Brain microvascular endothelial cell (primary cell): ENCODE measurements around the gene PAK5.

Experiments
- DNase-seq: peaks from one replicate; pipeline ENCODE4 v3.0.0-alpha.2; 2020
- H3K27ac ChIP-seq: fragments of 250-450 bp; sonication (Bioruptor Pico); 2 replicates; pipeline ENCODE4 v1.5.1; 2020; ENCODE audit warnings: mild to moderate bottlenecking, moderate library complexity
- H3K27me3 ChIP-seq: fragments of 250-450 bp; sonication (Bioruptor Pico); replicated peaks from 2 replicates; pipeline ENCODE4 v1.5.1; 2020; ENCODE audit warnings: mild to moderate bottlenecking
- H3K36me3 ChIP-seq: fragments of 250-450 bp; sonication (Bioruptor Pico); replicated peaks from 2 replicates; pipeline ENCODE4 v1.5.1; 2020; ENCODE audit warnings: mild to moderate bottlenecking
- H3K4me3 ChIP-seq: 2 replicates; pipeline ENCODE4 v1.5.1; 2011; ENCODE audit warnings: low read depth, mild to moderate bottlenecking, control low read depth, low read length, moderate library complexity
- in situ Hi-C: cut with HindIII; loops from 2 replicates; pipeline ENCODE4 v1.10.0; 2017; ENCODE audit warnings: low sequenced_read_pairs, low pct_ligation_motif_present
- TF ChIP-seq, protein P1 (sequence below): IDR thresholded peaks from 2 replicates; pipeline ENCODE4 v1.5.1; 2011; ENCODE audit warnings: low read depth, mild to moderate bottlenecking, moderate library complexity, low read length, control low read depth, inconsistent platforms; ENCODE audit errors: missing control alignments

PAK5 gene

GRCh38 chr20:9610665-9611064, 228.2 kb downstream of the PAK5 start:
- in situ Hi-C loops = loop anchor here (25.0 kb wide), 1 partner anchor 198 kb away; no protein-coding TSS in a partner anchor
- no peak overlapping the region for H3K4me3 ChIP-seq
- DNase-seq = no peak
- H3K27me3 ChIP-seq = no peaks in the 10 kb centered on the region
- TF ChIP-seq, protein P1, sequence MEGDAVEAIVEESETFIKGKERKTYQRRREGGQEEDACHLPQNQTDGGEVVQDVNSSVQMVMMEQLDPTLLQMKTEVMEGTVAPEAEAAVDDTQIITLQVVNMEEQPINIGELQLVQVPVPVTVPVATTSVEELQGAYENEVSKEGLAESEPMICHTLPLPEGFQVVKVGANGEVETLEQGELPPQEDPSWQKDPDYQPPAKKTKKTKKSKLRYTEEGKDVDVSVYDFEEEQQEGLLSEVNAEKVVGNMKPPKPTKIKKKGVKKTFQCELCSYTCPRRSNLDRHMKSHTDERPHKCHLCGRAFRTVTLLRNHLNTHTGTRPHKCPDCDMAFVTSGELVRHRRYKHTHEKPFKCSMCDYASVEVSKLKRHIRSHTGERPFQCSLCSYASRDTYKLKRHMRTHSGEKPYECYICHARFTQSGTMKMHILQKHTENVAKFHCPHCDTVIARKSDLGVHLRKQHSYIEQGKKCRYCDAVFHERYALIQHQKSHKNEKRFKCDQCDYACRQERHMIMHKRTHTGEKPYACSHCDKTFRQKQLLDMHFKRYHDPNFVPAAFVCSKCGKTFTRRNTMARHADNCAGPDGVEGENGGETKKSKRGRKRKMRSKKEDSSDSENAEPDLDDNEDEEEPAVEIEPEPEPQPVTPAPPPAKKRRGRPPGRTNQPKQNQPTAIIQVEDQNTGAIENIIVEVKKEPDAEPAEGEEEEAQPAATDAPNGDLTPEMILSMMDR = no peak
- H3K27ac ChIP-seq = no peak overlapping the region
- H3K36me3 ChIP-seq = no peaks in the 10 kb centered on the region

- Histone ChIP-seq H3K27me3 (no peaks in the 10 kb centered on the region), H3K4me3 (no peak overlapping the region), H3K27ac (no peak overlapping the region), H3K36me3 (no peaks in the 10 kb centered on the region)
- in situ Hi-C loops = loop anchor here (25.0 kb wide), 1 partner anchor 198 kb away; no protein-coding TSS in a partner anchor
- TF ChIP-seq, protein P1 = peak; percentile 59
- DNase-seq = peak; percentile 70
These were observed 228.9 kb downstream of the PAK5 start for GRCh38 chr20:9609887-9610502.

- H3K36me3 ChIP-seq = no peaks in the 10 kb centered on the region
- H3K27me3 ChIP-seq = no peaks in the 10 kb centered on the region
- no peak overlapping the region for H3K27ac ChIP-seq
- TF ChIP-seq, protein P1 = no peak
- H3K4me3 ChIP-seq = no peak overlapping the region
- no peak for DNase-seq
- in situ Hi-C loops = loop anchor here (25.0 kb wide), 1 partner anchor 196 kb away; no protein-coding TSS in a partner anchor
These were observed 230.1 kb downstream of the PAK5 start for GRCh38 chr20:9608639-9609340.

GRCh38 chr20:9602847-9603183, 236.1 kb downstream of the PAK5 start:
- TF ChIP-seq, protein P1 = no peak
- Histone ChIP-seq H3K27me3 (no peaks in the 10 kb centered on the region), H3K27ac (no peak overlapping the region), H3K4me3 (no peak overlapping the region), H3K36me3 (no peaks in the 10 kb centered on the region)
- DNase-seq = no peak
- in situ Hi-C loops = loop anchor here (25.0 kb wide), 1 partner anchor 191 kb away; no protein-coding TSS in a partner anchor

DNA sequence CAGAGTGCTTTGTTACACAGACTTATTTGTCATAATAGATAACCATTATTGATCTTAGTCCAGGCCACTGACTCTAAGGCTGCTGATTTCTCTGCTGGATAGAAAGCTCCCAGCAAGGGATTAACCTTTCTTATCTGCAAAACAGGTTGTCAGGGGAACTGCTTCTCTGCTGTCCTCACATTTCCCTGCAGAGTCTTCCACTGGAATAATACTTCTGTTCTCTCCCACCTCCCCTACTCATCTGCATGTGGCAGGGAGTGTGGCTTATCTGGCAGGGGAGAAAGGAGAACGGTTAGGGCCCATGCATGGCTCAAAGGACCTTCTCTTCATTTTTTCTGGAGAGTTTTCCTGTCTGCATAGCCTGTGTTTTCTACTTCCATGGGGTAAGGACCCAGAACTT, 238.3 kb downstream of the PAK5 start:
- DNase-seq = no peak

More for the DNA sequence above, 238.3 kb downstream of the PAK5 start:
- Histone ChIP-seq H3K27me3 (no peaks in the 10 kb centered on the region), H3K36me3 (no peaks in the 10 kb centered on the region), H3K4me3 (no peak overlapping the region), H3K27ac (no peak overlapping the region)
- in situ Hi-C loops = loop anchor here (25.0 kb wide), 1 partner anchor 188 kb away; no protein-coding TSS in a partner anchor
- TF ChIP-seq, protein P1 = no peak
